ENCODE results near the gene CFAP210.
"Not testable (repeated sequence)": the region's sequence is repeated elsewhere in the genome, so short reads cannot be mapped to it uniquely, and the experiment has no call there.

Gene CFAP210

GRCh38 chr2:169709331-169709730, 15.1 kb upstream of the CFAP210 start:
- H3K9ac ChIP-seq (ENCODE audit: low read length), result no peak overlapping the region
- H3K27me3 ChIP-seq (ENCODE audit: control insufficient read depth, insufficient read depth, low read length), result no peaks in the 10 kb centered on the region

GRCh38 chr2:169707626-169708025, 13.4 kb upstream of the CFAP210 start:
- Histone ChIP-seq H3K36me3 (ENCODE audit: control insufficient read depth, insufficient read depth, low read length) (no peaks in the 10 kb centered on the region), H3K9ac (ENCODE audit: low read length) (no peak overlapping the region), H3K4me1 (ENCODE audit: control insufficient read depth, insufficient read depth, low read length) (no peaks in the 10 kb centered on the region)

More at GRCh38 chr2:169709331-169709730, 15.1 kb upstream of the CFAP210 start:
- H3K9me3 ChIP-seq (ENCODE audit: control insufficient read depth, low read length), result no peaks in the 10 kb centered on the region
- H3K36me3 ChIP-seq (ENCODE audit: control insufficient read depth, insufficient read depth, low read length), result no peaks in the 10 kb centered on the region
- no peak overlapping the region for H3K4me3 ChIP-seq (ENCODE audit: low read length)
- no peaks in the 10 kb centered on the region for H3K4me1 ChIP-seq (ENCODE audit: control insufficient read depth, insufficient read depth, low read length)

GRCh38 chr2:169705927-169706326, 11.7 kb upstream of the CFAP210 start:
- no peak overlapping the region for H3K4me3 ChIP-seq (ENCODE audit: low read length)
- no peaks in the 10 kb centered on the region for H3K27me3 ChIP-seq (ENCODE audit: control insufficient read depth, insufficient read depth, low read length)
- H3K4me1 ChIP-seq (ENCODE audit: control insufficient read depth, insufficient read depth, low read length), result no peaks in the 10 kb centered on the region
- H3K9ac ChIP-seq (ENCODE audit: low read length), result no peak overlapping the region
- H3K9me3 ChIP-seq (ENCODE audit: control insufficient read depth, low read length), result no peaks in the 10 kb centered on the region
- no peaks in the 10 kb centered on the region for H3K36me3 ChIP-seq (ENCODE audit: control insufficient read depth, insufficient read depth, low read length)

More at GRCh38 chr2:169707626-169708025, 13.4 kb upstream of the CFAP210 start:
- no peak overlapping the region for H3K4me3 ChIP-seq (ENCODE audit: low read length)
- no peaks in the 10 kb centered on the region for H3K9me3 ChIP-seq (ENCODE audit: control insufficient read depth, low read length)
- H3K27me3 ChIP-seq (ENCODE audit: control insufficient read depth, insufficient read depth, low read length), result no peaks in the 10 kb centered on the region

GRCh38 chr2:169704160-169704708, 10.0 kb upstream of the CFAP210 start:
- Histone ChIP-seq H3K9ac (ENCODE audit: low read length) (no peak overlapping the region), H3K9me3 (ENCODE audit: control insufficient read depth, low read length) (no peaks in the 10 kb centered on the region)

GRCh38 chr2:169702996-169703395, 8.8 kb upstream of the CFAP210 start:
- Histone ChIP-seq H3K36me3 (ENCODE audit: control insufficient read depth, insufficient read depth, low read length) (no peaks in the 10 kb centered on the region), H3K4me3 (ENCODE audit: low read length) (no peak overlapping the region), H3K9me3 (ENCODE audit: control insufficient read depth, low read length) (no peaks in the 10 kb centered on the region), H3K9ac (ENCODE audit: low read length) (no peak overlapping the region), H3K4me1 (ENCODE audit: control insufficient read depth, insufficient read depth, low read length) (no peaks in the 10 kb centered on the region), H3K27me3 (ENCODE audit: control insufficient read depth, insufficient read depth, low read length) (no peaks in the 10 kb centered on the region)

More at GRCh38 chr2:169704160-169704708, 10.0 kb upstream of the CFAP210 start:
- Histone ChIP-seq H3K4me1 (ENCODE audit: control insufficient read depth, insufficient read depth, low read length) (no peaks in the 10 kb centered on the region), H3K4me3 (ENCODE audit: low read length) (no peak overlapping the region), H3K36me3 (ENCODE audit: control insufficient read depth, insufficient read depth, low read length) (no peaks in the 10 kb centered on the region), H3K27me3 (ENCODE audit: control insufficient read depth, insufficient read depth, low read length) (no peaks in the 10 kb centered on the region)

- not testable (repeated sequence) for H3K27me3 ChIP-seq (ENCODE audit: control insufficient read depth, insufficient read depth, low read length); H3K4me1 ChIP-seq (ENCODE audit: control insufficient read depth, insufficient read depth, low read length); H3K36me3 ChIP-seq (ENCODE audit: control insufficient read depth, insufficient read depth, low read length); H3K9ac ChIP-seq (ENCODE audit: low read length); H3K9me3 ChIP-seq (ENCODE audit: control insufficient read depth, low read length); H3K4me3 ChIP-seq (ENCODE audit: low read length)
Observed at GRCh38 chr2:169699173-169699572, 5.0 kb upstream of the CFAP210 start.

- H3K4me1 ChIP-seq (ENCODE audit: control insufficient read depth, insufficient read depth, low read length), result peaks cover 12% of the 10 kb centered on the region
- H3K27me3 ChIP-seq (ENCODE audit: control insufficient read depth, insufficient read depth, low read length), result no peaks in the 10 kb centered on the region
- H3K9ac ChIP-seq (ENCODE audit: low read length), result no peak overlapping the region
- H3K9me3 ChIP-seq (ENCODE audit: control insufficient read depth, low read length), result no peaks in the 10 kb centered on the region
- H3K36me3 ChIP-seq (ENCODE audit: control insufficient read depth, insufficient read depth, low read length), result no peaks in the 10 kb centered on the region
- no peak overlapping the region for H3K4me3 ChIP-seq (ENCODE audit: low read length)
Observed at GRCh38 chr2:169696381-169696780, 2.2 kb upstream of the CFAP210 start.

GRCh38 chr2:169694894-169695260, 672 bp upstream of the CFAP210 start:
- H3K9me3 ChIP-seq (ENCODE audit: control insufficient read depth, low read length), result no peaks in the 10 kb centered on the region
- no peaks in the 10 kb centered on the region for H3K27me3 ChIP-seq (ENCODE audit: control insufficient read depth, insufficient read depth, low read length)
- H3K36me3 ChIP-seq (ENCODE audit: control insufficient read depth, insufficient read depth, low read length), result no peaks in the 10 kb centered on the region
- H3K4me3 ChIP-seq (ENCODE audit: low read length), result peak overlapping the region; percentile 57
- H3K9ac ChIP-seq (ENCODE audit: low read length), result peak overlapping the region; percentile 91
- peaks cover 12% of the 10 kb centered on the region for H3K4me1 ChIP-seq (ENCODE audit: control insufficient read depth, insufficient read depth, low read length)

GRCh38 chr2:169693360-169693759, 845 bp downstream of the CFAP210 start:
- no peak overlapping the region for H3K4me3 ChIP-seq (ENCODE audit: low read length)
- no peaks in the 10 kb centered on the region for H3K27me3 ChIP-seq (ENCODE audit: control insufficient read depth, insufficient read depth, low read length)
- H3K36me3 ChIP-seq (ENCODE audit: control insufficient read depth, insufficient read depth, low read length), result no peaks in the 10 kb centered on the region
- peaks cover 12% of the 10 kb centered on the region for H3K4me1 ChIP-seq (ENCODE audit: control insufficient read depth, insufficient read depth, low read length)
- H3K9ac ChIP-seq (ENCODE audit: low read length), result no peak overlapping the region
- H3K9me3 ChIP-seq (ENCODE audit: control insufficient read depth, low read length), result no peaks in the 10 kb centered on the region

- Histone ChIP-seq H3K4me1 (ENCODE audit: control insufficient read depth, insufficient read depth, low read length) (peaks cover 12% of the 10 kb centered on the region), H3K9me3 (ENCODE audit: control insufficient read depth, low read length) (no peaks in the 10 kb centered on the region), H3K9ac (ENCODE audit: low read length) (no peak overlapping the region)
Observed at GRCh38 chr2:169692718-169693117, 1.5 kb downstream of the CFAP210 start.

GRCh38 chr2:169690958-169691357, 3.2 kb downstream of the CFAP210 start:
- no peaks in the 10 kb centered on the region for H3K27me3 ChIP-seq (ENCODE audit: control insufficient read depth, insufficient read depth, low read length)
- peaks cover 12% of the 10 kb centered on the region for H3K4me1 ChIP-seq (ENCODE audit: control insufficient read depth, insufficient read depth, low read length)

More at GRCh38 chr2:169692718-169693117, 1.5 kb downstream of the CFAP210 start:
- Histone ChIP-seq H3K36me3 (ENCODE audit: control insufficient read depth, insufficient read depth, low read length) (no peaks in the 10 kb centered on the region), H3K4me3 (ENCODE audit: low read length) (no peak overlapping the region), H3K27me3 (ENCODE audit: control insufficient read depth, insufficient read depth, low read length) (no peaks in the 10 kb centered on the region)

GRCh38 chr2:169687943-169688342, 6.3 kb downstream of the CFAP210 start:
- H3K4me1 ChIP-seq (ENCODE audit: control insufficient read depth, insufficient read depth, low read length); H3K9me3 ChIP-seq (ENCODE audit: control insufficient read depth, low read length); H3K9ac ChIP-seq (ENCODE audit: low read length); H3K36me3 ChIP-seq (ENCODE audit: control insufficient read depth, insufficient read depth, low read length); H3K4me3 ChIP-seq (ENCODE audit: low read length); H3K27me3 ChIP-seq (ENCODE audit: control insufficient read depth, insufficient read depth, low read length): not testable (repeated sequence)

More at GRCh38 chr2:169690958-169691357, 3.2 kb downstream of the CFAP210 start:
- Histone ChIP-seq H3K36me3 (ENCODE audit: control insufficient read depth, insufficient read depth, low read length) (no peaks in the 10 kb centered on the region), H3K9ac (ENCODE audit: low read length) (no peak overlapping the region), H3K4me3 (ENCODE audit: low read length) (no peak overlapping the region), H3K9me3 (ENCODE audit: control insufficient read depth, low read length) (no peaks in the 10 kb centered on the region)

GRCh38 chr2:169686825-169687224, 7.4 kb downstream of the CFAP210 start:
- not testable (repeated sequence) for H3K4me1 ChIP-seq (ENCODE audit: control insufficient read depth, insufficient read depth, low read length); H3K36me3 ChIP-seq (ENCODE audit: control insufficient read depth, insufficient read depth, low read length); H3K9ac ChIP-seq (ENCODE audit: low read length); H3K9me3 ChIP-seq (ENCODE audit: control insufficient read depth, low read length); H3K4me3 ChIP-seq (ENCODE audit: low read length); H3K27me3 ChIP-seq (ENCODE audit: control insufficient read depth, insufficient read depth, low read length)
